Right kidney (tissue), 1 donor: Measurements from ENCODE around the gene NRCAM.
"Not testable (repeated sequence)": the region's sequence is repeated elsewhere in the genome, so short reads cannot be mapped to it uniquely, and the experiment has no call there.

Experiments used
- DNase-seq: peaks from one replicate; pipeline ENCODE4 v3.0.0-alpha.2; 2016

Gene NRCAM

DNA sequence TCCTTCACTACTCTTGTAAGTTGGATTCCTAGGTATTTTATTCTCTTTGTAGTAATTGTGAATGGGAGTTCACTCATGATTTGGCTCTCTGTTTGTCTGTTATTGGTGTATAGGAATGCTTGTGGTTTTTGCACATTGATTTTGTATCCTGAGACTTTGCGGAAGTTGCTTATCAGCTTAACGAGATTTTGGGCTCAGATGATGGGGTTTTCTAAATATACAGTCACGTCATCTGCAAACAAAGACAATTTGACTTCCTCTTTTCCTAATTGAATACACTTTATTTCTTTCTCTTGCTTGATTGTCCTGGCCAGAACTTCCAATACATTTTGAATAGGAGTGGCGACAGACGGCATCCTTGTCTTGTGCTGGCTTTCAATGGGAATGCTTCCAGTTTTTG lies 181.8 kb downstream of the NRCAM start:
- not testable (repeated sequence) for DNase-seq

DNA sequence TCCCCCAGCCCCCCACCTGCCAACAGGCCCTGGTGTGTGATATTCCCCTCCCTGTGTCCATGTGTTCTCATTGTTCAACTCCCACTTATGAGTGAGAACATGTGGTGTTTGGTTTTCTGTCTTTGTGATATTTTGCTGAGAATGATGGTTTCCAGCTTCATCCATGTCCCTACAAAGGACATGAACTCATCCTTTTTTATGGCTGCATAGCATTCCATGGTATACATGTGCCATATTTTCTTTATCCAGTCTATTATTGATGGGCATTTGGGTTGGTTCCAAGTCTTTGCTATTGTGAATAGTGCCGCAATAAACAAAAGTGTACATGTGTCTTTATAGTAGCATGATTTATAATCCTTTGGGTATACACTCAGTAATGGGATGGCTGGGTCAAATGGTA lies 183.3 kb downstream of the NRCAM start:
- DNase-seq = not testable (repeated sequence)

DNA sequence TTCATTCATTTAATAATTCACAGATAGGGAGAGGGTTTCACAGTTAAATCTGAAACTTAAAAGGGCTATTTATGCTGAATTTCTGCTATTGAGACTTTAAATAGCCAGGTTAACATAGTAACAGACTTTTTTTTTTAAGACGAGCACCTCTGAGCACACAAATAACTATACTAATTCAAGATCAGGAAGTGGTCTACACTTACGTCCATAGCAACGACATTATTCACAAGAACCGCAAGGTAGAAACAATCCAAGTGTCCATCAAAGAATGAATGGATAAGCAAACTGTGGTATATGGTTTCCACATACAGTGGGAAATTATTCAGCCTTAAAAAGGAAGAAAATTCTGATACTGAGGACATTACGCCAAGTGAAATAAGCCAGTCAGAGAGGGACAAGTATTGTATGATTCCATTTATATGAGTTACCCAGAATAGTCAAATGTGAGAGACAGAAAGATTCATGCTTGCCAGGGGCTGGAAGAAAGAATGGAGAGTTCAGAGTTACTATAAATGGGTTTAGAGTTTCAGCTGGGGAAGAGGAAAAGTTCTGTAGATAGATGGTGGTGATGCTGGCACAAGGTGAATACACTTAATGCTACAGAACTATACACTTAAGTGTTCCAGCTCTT lies 185.7 kb downstream of the NRCAM start:
- no peak for DNase-seq

DNA sequence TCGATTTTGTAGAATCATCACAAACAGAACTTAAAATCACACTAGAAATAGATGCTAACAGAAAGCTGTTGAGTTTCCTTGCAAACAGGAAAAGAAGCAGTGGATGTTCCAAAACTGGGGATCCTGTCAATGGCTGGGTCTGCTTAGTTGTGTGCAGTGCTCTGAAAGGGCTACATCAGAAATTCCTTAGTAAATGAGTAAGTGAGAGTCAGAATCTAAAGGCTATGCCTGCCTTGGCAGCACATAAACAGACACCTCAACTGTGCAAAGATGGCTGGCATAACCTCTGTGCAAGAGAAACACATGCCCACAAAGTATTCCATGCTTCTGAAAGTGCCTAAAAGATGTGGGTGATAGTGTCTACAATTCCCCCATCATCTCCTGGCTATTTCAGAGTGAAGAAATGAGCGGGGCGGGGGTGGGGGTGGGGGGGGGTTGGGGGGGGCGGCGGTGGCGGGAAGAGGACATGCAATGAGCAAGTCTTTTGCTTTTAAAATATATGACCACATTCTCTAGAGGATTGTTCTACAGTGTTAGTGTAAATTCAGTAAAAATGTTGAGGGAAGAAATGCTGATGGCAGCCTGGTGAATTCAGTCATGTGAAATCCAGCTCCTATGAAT lies 187.9 kb downstream of the NRCAM start:
- no peak for DNase-seq

DNA sequence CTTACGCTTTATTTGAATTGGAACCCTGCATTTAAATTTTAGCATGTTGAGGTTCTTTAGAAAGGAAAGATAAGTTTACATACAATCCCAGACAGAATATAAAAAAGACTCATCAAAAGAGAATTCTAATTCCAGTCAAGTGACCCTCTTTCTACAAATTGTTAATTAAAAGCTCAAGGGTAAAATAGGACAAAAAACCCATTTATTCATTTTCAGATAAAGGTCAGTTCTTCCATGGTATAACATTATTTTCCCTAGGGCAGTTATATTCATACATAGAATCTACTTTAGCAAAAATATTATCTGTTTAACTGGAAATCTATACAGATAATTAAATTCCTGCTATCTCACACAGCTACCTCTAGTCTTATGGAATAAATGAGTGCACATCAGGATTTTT lies 188.6 kb downstream of the NRCAM start:
- no peak for DNase-seq

DNA sequence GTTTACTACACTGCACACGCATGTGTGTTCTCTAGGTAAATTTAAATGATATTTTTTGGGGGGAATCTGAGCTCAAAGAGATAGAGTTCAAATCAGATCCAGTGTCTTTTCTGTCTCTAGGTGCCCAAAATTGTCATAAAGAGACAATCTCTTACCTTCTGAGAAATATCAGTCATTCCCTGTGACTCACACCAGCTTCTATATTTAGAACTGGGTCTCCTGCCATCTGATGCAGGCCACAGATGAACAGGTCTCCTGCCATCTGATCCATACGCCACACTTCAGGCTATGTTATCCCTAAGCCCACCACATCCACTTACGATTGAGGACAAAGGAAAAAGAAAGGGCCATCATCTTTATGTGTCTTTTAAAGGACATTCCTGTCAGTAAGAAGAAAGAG lies 189.7 kb downstream of the NRCAM start:
- no peak for DNase-seq

DNA sequence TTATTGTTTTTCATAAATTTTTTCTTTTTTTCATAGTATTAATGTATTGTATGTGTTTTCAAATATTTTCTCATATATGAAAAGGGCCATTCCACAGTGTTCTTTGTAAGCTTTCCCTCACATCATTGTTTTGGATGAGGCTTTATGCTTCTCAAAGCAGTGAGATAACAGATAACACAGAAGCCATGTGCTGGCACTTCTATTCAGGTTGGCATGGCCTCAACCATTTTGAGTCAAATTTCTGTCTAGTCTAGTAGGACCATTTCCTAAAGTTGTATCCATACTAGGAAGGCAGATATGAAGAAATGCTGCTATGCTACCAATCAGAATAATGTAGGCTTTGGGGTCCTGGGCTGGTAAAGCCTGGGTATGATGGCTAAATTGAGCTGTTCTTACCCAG lies 190.2 kb downstream of the NRCAM start:
- no peak for DNase-seq

DNA sequence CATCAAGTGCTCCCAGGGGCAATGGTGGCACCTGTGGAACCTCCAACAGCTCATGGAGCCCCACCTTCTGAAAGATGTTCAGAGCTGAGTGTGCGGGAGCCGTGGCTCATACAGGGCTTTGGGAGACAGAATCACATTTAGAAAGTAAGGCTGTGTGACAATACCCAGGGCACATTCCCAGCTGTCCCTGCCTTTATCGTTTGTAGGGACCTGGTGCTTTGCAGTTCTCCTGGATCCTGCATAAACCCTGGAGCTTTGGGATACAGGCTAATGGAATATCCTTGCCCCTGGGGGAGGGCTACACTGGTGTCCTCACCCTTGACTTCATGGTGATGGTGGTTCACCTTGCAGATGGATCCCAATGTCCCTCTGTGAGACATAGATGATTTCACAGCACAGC lies 191.2 kb downstream of the NRCAM start:
- no peak for DNase-seq

DNA sequence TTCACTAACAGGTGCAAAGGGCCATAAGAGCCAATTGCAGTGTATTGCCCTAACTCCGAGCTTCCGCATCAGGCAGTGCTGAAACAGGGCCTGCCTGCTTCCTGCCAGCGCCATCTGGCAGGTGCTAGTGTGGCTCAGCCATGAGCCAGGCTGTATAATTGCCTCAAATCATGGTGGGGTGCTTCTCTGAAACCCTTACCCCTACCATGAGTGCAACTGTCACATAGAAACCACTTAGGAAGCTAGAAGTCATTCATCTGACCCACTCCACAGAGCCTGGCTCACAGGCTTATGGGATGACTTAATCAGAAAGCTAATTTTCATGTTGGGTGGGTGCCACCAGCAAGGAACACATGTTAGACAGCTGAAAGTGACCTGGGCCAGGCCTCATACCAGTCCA lies 192.8 kb downstream of the NRCAM start:
- no peak for DNase-seq

DNA sequence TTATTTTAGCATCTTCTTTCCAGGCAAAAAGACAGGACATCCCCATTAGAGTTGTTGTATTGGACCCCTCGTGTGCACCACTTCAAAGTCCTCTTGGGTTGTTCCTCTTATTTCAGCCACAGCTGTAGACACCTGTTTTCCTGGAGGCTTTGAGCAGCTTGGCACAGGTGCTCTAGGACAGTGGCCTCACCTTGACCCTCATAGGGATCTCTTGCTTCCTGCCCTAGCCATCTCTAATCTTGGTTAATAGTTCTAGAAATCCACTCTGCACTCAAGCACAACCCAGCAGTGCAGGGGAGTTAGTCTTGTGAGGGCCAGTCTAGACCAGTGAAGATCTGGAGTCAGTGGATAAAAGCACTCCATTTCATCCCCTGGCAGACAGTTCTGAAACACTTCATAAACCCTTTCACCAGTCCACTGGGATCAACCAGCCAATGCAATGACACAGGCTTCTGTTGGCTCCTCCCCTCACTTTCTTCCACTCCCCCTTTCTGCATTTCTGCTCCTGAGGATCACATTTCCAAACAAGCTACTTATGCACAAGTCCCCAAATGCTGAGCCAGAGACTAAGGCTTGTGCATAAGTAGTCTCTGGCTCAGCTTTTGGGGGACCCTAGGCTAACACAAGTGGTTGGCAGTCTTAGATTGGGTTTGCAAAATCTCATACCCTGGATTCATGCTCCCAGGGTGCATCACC lies 194.5 kb downstream of the NRCAM start:
- DNase-seq = no peak

DNA sequence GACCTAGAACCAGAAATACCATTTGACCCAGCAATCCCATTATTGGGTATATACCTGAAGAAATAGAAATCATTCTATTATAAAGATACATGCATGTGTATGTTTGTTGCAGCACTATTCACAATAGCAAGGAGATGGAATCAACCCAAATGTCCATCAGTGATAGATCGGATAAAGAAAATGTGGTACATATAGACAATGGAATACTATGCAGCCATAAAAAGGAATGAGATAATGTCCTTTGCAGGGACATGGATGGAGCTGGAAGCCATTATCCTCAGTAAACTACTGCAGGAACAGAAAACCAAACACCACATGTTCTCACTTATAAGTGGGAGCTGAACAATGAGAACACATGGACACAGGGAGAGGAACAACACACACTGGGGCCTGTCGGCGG lies 196.8 kb downstream of the NRCAM start:
- DNase-seq = not testable (repeated sequence)

DNA sequence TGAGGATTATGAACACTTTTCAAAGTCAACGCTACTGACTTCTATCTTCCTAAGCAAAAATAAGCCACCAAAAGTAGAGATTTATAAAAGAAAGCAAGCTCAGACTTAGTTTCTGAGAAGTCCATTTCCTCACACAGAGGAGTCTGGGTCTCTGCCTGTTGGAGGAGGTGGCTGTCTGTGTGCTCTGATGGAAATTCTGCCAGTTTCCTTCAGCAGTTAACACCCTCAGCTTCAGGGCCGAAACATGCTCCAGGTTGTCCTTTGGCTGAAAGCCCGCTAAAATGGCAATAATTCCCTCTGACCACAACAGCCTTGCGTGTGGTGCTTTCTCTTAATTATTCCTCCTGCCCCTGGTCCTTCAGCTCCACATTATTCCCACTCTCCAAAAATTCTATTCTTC lies 198.3 kb downstream of the NRCAM start:
- no peak for DNase-seq

DNA sequence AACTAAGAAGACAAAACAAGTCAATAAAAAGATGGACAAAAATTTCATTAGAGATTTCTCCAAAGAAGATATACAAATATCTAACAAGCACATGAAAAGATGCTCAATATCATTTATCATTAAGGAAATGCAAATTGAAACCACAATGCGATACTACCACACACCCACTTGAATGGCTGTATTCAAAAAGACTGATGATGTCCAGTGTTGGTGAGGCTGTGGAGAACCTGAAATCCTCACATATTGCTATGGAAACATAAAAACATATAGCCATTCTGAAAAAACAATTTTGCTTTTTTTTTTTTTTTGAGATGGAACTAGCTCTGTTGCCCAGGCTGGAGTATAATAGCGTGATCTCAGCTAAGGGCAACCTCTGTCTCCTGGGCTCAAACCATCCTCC lies 202.0 kb downstream of the NRCAM start:
- no peak for DNase-seq

DNA sequence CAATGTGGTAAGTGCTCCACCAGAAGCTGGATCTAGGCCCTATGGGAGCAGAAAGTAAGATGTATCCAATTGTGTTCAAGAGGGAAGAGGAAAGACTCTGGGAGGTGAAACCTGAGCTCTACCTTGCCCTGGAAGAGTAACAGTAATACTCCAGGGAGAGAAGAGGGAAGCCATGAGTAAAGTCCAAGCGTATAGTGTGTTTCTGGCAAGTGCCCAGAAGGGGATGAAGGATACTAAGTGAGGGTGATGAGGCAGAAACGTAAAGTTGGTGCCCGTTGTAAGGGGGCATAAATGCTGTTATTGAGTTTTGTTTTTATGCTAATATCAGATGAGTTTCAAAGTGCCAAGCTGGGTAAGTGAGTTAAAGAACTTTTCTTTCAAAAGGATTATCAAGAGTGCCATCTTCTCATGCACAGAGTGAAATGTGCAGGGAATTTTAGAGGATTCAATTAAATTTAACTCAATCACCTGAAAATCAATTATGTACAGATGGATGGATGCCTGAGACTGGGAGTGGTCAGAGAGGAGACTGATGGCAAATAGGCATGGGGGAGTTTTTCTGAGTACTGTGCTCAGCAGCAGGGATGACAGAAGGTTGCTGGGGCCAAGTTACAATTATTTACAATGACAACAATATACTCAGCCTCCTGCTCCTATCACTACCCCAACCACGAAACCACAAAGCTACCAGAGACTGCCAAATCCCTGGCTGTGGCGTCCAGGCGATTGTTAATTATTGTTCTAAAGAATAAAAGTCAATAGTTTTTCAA lies 202.8 kb downstream of the NRCAM start:
- DNase-seq = no peak

DNA sequence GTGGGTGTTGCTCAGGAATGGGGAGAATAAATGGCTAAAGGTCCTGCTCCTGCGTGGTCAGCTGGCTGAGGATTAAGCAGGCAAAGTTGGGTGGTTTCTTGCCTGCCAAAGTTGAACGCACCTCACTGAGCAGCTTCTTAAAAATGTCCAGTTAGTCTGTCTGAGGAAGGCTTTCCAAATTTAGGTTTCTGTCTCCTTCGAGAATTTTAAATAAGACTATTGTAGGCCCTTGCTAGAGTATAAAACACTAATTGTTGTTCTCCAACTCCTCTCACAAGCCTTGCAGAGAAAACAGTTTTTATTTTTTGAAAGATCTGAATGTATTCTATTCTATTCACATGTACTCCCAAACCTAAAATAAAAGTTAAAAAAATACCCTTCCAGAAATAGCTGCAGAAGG lies 204.1 kb downstream of the NRCAM start:
- DNase-seq = no peak

DNA sequence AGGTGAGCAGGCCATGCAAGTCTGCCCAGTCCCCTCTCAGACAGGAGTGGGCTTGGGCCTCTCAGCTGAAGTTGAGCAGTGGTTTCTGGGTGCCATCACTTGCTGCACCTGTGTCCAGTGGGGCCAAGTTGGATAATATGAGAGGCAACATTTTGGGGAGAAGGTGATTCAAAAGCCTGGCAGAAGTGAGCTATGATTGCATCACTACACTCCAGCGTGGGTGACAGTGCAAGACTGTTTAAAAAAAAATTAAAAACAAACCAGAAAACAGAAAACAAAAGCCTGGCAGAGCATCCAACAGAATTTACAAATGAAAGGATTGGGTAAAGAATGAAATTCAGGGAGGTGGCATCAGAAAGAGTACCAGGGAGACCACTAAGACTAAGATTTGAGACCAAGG lies 204.5 kb downstream of the NRCAM start:
- no peak for DNase-seq

DNA sequence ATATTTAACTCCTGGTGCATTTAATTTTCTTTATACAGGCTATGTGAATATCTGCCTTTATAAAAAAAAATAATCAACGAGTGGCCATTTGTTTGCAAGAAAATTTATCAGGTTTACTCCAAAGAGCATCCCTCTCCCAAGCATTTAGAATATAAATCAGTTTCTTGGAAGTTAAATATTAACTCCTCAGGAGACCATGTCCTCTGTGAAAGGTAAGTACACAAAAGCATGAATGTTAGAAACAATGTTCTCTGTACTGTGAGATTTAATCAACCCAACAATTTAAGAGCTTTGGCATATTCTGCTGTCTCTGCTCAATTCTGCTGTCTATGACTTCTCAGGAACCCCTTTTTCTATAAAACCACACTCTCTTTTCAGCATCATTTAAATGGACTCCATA lies 206.8 kb downstream of the NRCAM start:
- DNase-seq = peak; percentile 15

DNA sequence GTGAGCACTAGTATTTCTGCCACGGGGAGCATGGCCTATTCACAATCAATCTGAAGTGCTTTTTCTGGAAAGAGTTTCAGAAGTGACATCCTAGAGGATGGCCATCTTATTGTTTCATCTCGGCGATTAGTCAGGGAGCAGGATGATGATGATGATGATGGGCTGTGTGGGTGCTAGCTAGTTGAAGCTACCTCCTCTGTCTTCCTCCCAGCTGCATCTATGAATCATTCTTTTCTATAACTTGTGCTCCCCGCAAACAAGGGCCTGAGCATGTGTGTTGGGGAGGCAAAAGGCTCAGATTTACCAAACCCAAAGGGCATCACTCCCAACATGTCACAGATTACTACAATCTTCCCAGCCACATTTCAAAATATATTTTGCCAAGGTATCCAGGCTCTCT lies 207.4 kb downstream of the NRCAM start:
- DNase-seq = no peak

DNA sequence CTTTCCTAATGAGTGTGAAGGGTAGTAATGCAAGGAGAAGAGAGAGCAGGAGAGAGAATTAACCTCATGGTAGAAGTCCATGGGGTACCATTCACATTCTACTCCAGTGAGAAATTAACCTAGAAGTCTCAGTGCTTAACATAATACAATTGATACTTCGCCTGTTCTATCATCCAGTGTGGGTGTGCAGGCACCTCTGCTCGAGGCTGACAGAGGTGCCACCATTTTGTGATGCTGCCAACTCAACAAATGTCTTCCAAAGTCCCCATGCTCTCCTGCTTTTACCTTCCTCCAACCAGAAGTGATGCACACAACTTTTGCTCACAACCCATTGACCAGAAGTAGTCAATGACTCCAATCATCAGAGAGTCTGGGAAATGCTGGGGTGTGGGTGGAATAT lies 207.8 kb downstream of the NRCAM start:
- DNase-seq = no peak

DNA sequence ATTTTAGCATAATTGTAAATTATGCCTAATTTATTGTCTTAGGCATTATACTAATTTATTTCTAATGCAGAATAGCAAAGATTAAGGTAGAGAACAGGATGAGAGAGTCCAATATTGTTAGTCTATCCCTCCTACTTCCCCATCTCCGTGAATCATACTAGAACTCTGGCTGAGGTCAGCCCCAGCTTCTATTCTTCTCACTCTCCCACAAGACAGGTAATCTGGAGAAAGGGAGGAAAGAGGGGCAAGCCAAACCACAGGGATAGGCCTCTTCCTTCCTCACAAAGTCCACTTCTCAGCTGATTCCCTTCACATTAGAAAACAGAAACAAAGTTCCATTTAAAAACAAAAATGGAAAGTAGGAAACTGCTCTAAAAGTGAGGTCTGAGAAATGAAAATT lies 208.6 kb downstream of the NRCAM start:
- DNase-seq = no peak

DNA sequence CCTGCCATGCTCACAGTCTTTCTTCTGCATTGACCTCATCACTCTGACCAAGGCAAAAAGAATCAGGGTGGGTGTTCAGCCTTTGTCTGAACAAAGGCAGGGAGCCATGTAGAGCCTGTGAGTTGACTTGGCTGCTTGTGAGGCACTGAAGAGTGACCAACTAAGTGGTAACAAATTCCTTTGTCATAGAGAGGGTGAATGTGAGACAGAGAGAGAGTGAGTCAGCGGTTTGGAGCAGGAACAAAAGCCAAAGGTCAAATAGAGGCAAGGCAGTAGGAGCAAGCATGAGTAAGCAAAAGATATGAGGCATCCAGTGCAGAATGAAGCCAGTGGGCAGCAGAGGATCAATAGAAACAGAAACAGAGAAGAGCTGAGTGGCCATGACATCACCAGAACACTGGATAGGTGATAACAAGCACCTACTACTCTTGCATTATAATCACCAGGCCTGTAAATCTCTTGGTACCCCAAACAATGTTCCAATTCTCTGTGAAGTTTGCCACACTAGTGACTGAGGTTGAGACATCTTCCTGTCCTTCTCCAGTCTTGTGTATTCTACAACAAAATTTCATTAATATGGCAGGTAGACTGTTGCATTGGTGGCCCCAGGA lies 209.9 kb downstream of the NRCAM start:
- DNase-seq = peak; percentile 29

DNA sequence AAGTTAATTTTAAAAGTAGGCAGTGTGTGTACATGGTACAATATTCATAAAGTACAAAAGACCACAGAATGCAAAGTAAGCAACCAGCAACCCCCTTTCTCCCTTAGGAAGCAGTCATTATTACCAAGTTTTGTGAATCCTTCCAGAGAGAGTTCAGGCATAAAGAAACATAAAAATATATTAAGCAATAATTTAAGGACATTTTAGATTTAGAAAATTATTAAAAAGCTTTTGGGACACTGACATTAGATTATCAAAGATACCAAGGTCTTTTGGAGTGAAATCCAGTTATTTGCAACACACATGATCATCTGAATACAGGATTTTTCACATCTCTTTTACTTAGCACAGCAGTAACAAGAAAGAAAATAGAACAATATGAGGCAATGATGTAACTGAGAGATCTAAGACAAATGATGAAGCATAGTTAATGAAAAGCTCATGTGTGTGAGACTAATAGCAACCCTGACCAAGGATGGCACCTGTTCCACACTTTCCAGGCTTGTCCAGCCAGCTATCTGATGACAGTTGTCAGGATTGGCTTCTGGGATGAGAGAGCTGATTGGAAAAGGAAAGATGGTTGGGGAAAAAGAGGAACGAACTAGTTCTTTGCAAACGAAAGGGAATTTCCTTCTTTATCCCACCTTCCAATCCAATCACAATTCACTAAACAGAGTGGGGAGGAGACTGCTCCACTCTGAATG lies 210.6 kb downstream of the NRCAM start:
- DNase-seq = no peak
